CD4-positive, alpha-beta T cell (primary cell): ENCODE results near the gene HLCS. TPM values are rescaled to one million over a fixed set of nuclear protein-coding genes. Genes with fewer than 3 reads are reported as not detected.

Source experiments
- ATAC-seq: fragments of 200-7000 bp; cut with Tn5 transposase; one replicate; pipeline ENCODE4 v1.10.0; 2022; ENCODE audit warnings: mild to moderate bottlenecking; ENCODE audit not compliant: poor library complexity
- CTCF ChIA-PET: fragments of 350-600 bp; sonication (Branson Sonifier 250); formaldehyde crosslinking; loops from one replicate; lab custom pipeline; 2021; ENCODE audit warnings: antibody characterized with exemption, inconsistent platforms; lab: Charles Lee
- POLR2A ChIA-PET: fragments of 350-600 bp; sonication (Branson Sonifier 250); formaldehyde crosslinking; loops from one replicate; lab custom pipeline; 2021; ENCODE audit warnings: antibody characterized with exemption, inconsistent platforms; lab: Charles Lee
- DNase-seq, 14 experiments: peaks; one replicate each; pipeline ENCODE4 v3.0.0-alpha.2; 2013 to 2020; ENCODE audit warnings: mixed read lengths in 2 of 14
- H3K27ac ChIP-seq, 2 donors: one replicate each; pipeline versions ENCODE4 v1.5.1 to v1.7.0; 2013; ENCODE audit warnings: low read length in 2 of 2, low read depth in 1 of 2, mild to moderate bottlenecking in 1 of 2
- H3K27me3 ChIP-seq, 2 experiments: 1 replicate in 1 of 2; 2 replicates in 1 of 2; pipeline versions ENCODE4 v1.6.1 to v1.7.0; 2013; ENCODE audit warnings: low read length in 2 of 2, control low read depth in 1 of 2, mild to moderate bottlenecking in 1 of 2, moderate library complexity in 1 of 2; ENCODE audit not compliant: insufficient read depth in 2 of 2, control insufficient read depth in 1 of 2
- H3K36me3 ChIP-seq: one replicate; pipeline ENCODE4 v1.6.1; 2013; ENCODE audit warnings: low read length, control low read depth; ENCODE audit not compliant: insufficient read depth
- H3K4me1 ChIP-seq: one replicate; pipeline ENCODE4 v1.6.1; 2013; ENCODE audit warnings: low read length, control low read depth; ENCODE audit not compliant: insufficient read depth
- H3K4me3 ChIP-seq: one replicate; pipeline ENCODE4 v1.5.1; 2013; ENCODE audit warnings: mild to moderate bottlenecking, low read length, moderate library complexity
- H3K9me3 ChIP-seq, 2 experiments: 1 replicate in 1 of 2; 2 replicates in 1 of 2; pipeline versions ENCODE4 v1.6.1 to v1.7.0; 2013; ENCODE audit warnings: low read length in 2 of 2, mild to moderate bottlenecking in 2 of 2, control low read depth in 1 of 2, moderate library complexity in 1 of 2; ENCODE audit not compliant: control insufficient read depth in 1 of 2, insufficient read depth in 1 of 2
- H3K27ac Mint-ChIP-seq: one replicate; pipeline ENCODE4 v1.8.0; 2020; ENCODE audit warnings: mixed read lengths
- H3K27me3 Mint-ChIP-seq: one replicate; pipeline ENCODE4 v1.8.0; 2021; ENCODE audit warnings: mixed read lengths
- H3K36me3 Mint-ChIP-seq: one replicate; pipeline ENCODE4 v1.8.0; 2021; ENCODE audit warnings: low read depth, mixed read lengths
- H3K4me1 Mint-ChIP-seq: one replicate; pipeline ENCODE4 v1.8.0; 2021; ENCODE audit warnings: low read depth, mixed read lengths
- H3K4me3 Mint-ChIP-seq: one replicate; pipeline ENCODE4 v1.8.0; 2020; ENCODE audit warnings: mild to moderate bottlenecking, mixed read lengths
- H3K9me3 Mint-ChIP-seq: one replicate; pipeline ENCODE4 v1.8.0; 2020; ENCODE audit warnings: mixed read lengths
- CTCF ChIP-seq: fragments of 200-600 bp; IDR thresholded peaks from one replicate; pipeline ENCODE4 v1.8.0; 2022; ENCODE audit warnings: antibody characterized with exemption, mild to moderate bottlenecking
- intact Hi-C, 2 experiments: fragments of 100-400 bp; cut with DNase I in 1 of 2; cut with micrococcal nuclease in 1 of 2; formaldehyde crosslinking; loops; one replicate each; pipeline versions ENCODE4 v1.15.1 to v1.9.0; 2023 to 2025; cut with DNase I, micrococcal nuclease
- total RNA-seq, 174 experiments: library from RNA in 2 of 174; stranded (reverse) in 2 of 174; gene quantifications; one replicate each; pipeline ENCODE4 v1.2.3 and lab custom pipeline; 2021 to 2026

Gene HLCS
- total RNA-seq, 2 experiments from 2014 or later = 8.1 to 10.0 TPM

- Histone ChIP-seq H3K27me3 (no peaks in the 10 kb centered on the region), H3K4me3 (no peak overlapping the region), H3K4me1 (no peaks in the 10 kb centered on the region), H3K9me3 (peaks cover 0 to 6% of the 10 kb centered on the region in 2 experiments), H3K36me3 (peaks cover 17% of the 10 kb centered on the region), H3K27ac (no peak overlapping the region)
- CTCF ChIA-PET = interaction anchor here (0.9 kb wide), 1 partner anchor 19 kb away, joined by 3 read pairs; no protein-coding TSS in a partner anchor
- ATAC-seq (no peak), DNase-seq (no peak)
- POLR2A ChIA-PET = interaction anchor here (1.2 kb wide), 1 partner anchor 40 kb away, joined by 3 read pairs; no protein-coding TSS in a partner anchor
- no peak for TF ChIP-seq CTCF
- Mint-ChIP-seq H3K9me3 (no peaks in the 10 kb centered on the region), H3K36me3 (peaks cover 46% of the 10 kb centered on the region), H3K4me1 (no peaks in the 10 kb centered on the region), H3K27ac (no peak overlapping the region), H3K27me3 (no peaks in the 10 kb centered on the region), H3K4me3 (no peak overlapping the region)
- intact Hi-C loops = no loop called here
These were observed 17.8 kb downstream of the HLCS start for GRCh38 chr21:36948686-36949085.

GRCh38 chr21:36946949-36947356 is 19.5 kb downstream of the HLCS start:
- CTCF ChIA-PET = no interaction called here
- no peak for TF ChIP-seq CTCF
- Histone ChIP-seq H3K4me1 (no peaks in the 10 kb centered on the region), H3K9me3 (peaks cover 0 to 6% of the 10 kb centered on the region in 2 experiments), H3K4me3 (no peak overlapping the region), H3K27ac (no peak overlapping the region), H3K36me3 (peaks cover 17% of the 10 kb centered on the region), H3K27me3 (no peaks in the 10 kb centered on the region)
- H3K27me3 Mint-ChIP-seq = no peaks in the 10 kb centered on the region
- DNase-seq (no peak), ATAC-seq (no peak)
- H3K9me3 Mint-ChIP-seq = no peaks in the 10 kb centered on the region
- H3K4me1 Mint-ChIP-seq = no peaks in the 10 kb centered on the region
- intact Hi-C loops = no loop called here
- no peak overlapping the region for H3K27ac Mint-ChIP-seq
- H3K4me3 Mint-ChIP-seq = no peak overlapping the region
- POLR2A ChIA-PET = no interaction called here
- H3K36me3 Mint-ChIP-seq = peaks cover 50% of the 10 kb centered on the region

- DNase-seq = no peak
- H3K36me3 Mint-ChIP-seq = peaks cover 41% of the 10 kb centered on the region
- intact Hi-C loops = no loop called here
- Histone ChIP-seq H3K4me3 (no peak overlapping the region), H3K36me3 (peaks cover 19% of the 10 kb centered on the region), H3K9me3 (peaks cover 0 to 6% of the 10 kb centered on the region in 2 experiments), H3K27ac (no peak overlapping the region), H3K4me1 (no peaks in the 10 kb centered on the region), H3K27me3 (no peaks in the 10 kb centered on the region)
- no peak for ATAC-seq
- H3K27me3 Mint-ChIP-seq = no peaks in the 10 kb centered on the region
- H3K4me3 Mint-ChIP-seq = no peak overlapping the region
- no peak for TF ChIP-seq CTCF
- H3K27ac Mint-ChIP-seq = no peak overlapping the region
- ChIA-PET POLR2A (no interaction called here), CTCF (interaction anchor here (1.1 to 1.4 kb wide), 2 partner anchors 21 to 64 kb away, joined by 3 read pairs; partner anchors contain the start of gene HLCS)
- H3K9me3 Mint-ChIP-seq = no peaks in the 10 kb centered on the region
- no peaks in the 10 kb centered on the region for H3K4me1 Mint-ChIP-seq
These were observed 20.9 kb downstream of the HLCS start for GRCh38 chr21:36945496-36946138.
